ENCODE results near the gene HIPK4. TPM values are rescaled to one million over a fixed set of nuclear protein-coding genes. Genes with fewer than 3 reads are reported as not detected.
A peak's percentile ranks its signal among the peaks of the same experiment; 100 is the strongest.

HIPK4 gene
- total and polyA plus RNA-seq, 2 of the 4 experiments (the other 2 are of a cell fraction): 0.12 to 0.18 TPM

DNA sequence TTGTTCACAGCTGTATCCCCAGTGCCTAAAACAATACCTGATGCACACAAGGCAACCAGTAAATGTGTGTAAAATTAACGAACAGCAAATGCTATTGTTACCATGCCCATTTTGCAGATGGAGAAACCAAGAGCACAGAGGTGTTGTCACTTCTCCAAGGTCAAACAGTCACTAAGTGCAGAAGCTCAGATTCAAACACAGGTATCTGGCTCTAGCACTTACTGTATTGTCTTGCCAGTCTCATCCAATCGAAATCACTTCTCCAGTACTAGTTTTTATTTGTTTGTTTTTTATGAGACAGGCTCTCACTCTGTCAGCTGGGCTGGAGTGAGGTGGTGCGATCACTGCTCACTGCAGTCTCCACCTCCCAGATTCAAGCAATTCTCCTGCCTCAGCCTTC, 27.8 kb downstream of the HIPK4 start:
- TF ChIP-seq, protein P1, sequence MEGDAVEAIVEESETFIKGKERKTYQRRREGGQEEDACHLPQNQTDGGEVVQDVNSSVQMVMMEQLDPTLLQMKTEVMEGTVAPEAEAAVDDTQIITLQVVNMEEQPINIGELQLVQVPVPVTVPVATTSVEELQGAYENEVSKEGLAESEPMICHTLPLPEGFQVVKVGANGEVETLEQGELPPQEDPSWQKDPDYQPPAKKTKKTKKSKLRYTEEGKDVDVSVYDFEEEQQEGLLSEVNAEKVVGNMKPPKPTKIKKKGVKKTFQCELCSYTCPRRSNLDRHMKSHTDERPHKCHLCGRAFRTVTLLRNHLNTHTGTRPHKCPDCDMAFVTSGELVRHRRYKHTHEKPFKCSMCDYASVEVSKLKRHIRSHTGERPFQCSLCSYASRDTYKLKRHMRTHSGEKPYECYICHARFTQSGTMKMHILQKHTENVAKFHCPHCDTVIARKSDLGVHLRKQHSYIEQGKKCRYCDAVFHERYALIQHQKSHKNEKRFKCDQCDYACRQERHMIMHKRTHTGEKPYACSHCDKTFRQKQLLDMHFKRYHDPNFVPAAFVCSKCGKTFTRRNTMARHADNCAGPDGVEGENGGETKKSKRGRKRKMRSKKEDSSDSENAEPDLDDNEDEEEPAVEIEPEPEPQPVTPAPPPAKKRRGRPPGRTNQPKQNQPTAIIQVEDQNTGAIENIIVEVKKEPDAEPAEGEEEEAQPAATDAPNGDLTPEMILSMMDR (conservative IDR thresholded peaks at IDR 0.05; ENCODE audit: low read depth, low read length): no peak
- no peak for TF ChIP-seq CEBPB (IDR thresholded peaks at IDR 0.05; ENCODE audit: low read depth, low read length)
- TF ChIP-seq SMC3 (IDR thresholded peaks at IDR 0.05; ENCODE audit: low read depth, low read length): no peak
- TF ChIP-seq RFX5 (IDR thresholded peaks at IDR 0.05; ENCODE audit: low read depth, low read length): no peak
- TF ChIP-seq FOS (IDR thresholded peaks at IDR 0.05; ENCODE audit: low read depth, low read length): no peak
- TF ChIP-seq RAD21 (IDR thresholded peaks at IDR 0.05; ENCODE audit: low read length): no peak
- no peak for TF ChIP-seq NFE2L2 (IDR thresholded peaks at IDR 0.05; ENCODE audit: low read depth, low read length)
- TF ChIP-seq, protein P2, sequence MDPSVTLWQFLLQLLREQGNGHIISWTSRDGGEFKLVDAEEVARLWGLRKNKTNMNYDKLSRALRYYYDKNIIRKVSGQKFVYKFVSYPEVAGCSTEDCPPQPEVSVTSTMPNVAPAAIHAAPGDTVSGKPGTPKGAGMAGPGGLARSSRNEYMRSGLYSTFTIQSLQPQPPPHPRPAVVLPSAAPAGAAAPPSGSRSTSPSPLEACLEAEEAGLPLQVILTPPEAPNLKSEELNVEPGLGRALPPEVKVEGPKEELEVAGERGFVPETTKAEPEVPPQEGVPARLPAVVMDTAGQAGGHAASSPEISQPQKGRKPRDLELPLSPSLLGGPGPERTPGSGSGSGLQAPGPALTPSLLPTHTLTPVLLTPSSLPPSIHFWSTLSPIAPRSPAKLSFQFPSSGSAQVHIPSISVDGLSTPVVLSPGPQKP (IDR thresholded peaks at IDR 0.05; ENCODE audit: borderline replicate concordance, low read depth, low read length): no peak
- no peak for TF ChIP-seq POLR2A (IDR thresholded peaks at IDR 0.05; ENCODE audit: low read depth, low read length)
- no peak for TF ChIP-seq BHLHE40 (IDR thresholded peaks at IDR 0.05; ENCODE audit: low read depth, low read length)
- no peak for TF ChIP-seq MXI1 (IDR thresholded peaks at IDR 0.05; ENCODE audit: borderline replicate concordance, low read depth, low read length)
- no peak for TF ChIP-seq MAZ (IDR thresholded peaks at IDR 0.05; ENCODE audit: borderline replicate concordance, low read depth, low read length)
- TF ChIP-seq CHD1 (IDR thresholded peaks at IDR 0.05; ENCODE audit: low read depth, low read length): no peak
- TF ChIP-seq, protein P3, sequence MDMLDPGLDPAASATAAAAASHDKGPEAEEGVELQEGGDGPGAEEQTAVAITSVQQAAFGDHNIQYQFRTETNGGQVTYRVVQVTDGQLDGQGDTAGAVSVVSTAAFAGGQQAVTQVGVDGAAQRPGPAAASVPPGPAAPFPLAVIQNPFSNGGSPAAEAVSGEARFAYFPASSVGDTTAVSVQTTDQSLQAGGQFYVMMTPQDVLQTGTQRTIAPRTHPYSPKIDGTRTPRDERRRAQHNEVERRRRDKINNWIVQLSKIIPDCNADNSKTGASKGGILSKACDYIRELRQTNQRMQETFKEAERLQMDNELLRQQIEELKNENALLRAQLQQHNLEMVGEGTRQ (IDR thresholded peaks at IDR 0.05; ENCODE audit: low read depth, low read length): no peak
- no peak for TF ChIP-seq RCOR1 (IDR thresholded peaks at IDR 0.05; ENCODE audit: insufficient replicate concordance, low read length)
- no peak for TF ChIP-seq MAFK (IDR thresholded peaks at IDR 0.05; ENCODE audit: low read depth, low read length)
- no CpG with 5 or more reads among the region's 3 CpGs for WGBS, 2 experiments (ENCODE audit: extremely low coverage in 2 of 2, insufficient read length in 1 of 2)
- ATAC-seq (ENCODE audit: low read depth) (no peak), DNase-seq (no peak)
- no peak overlapping the region for H3K4me3 ChIP-seq (ENCODE audit: insufficient read depth, low read depth, low read length)
- no peak overlapping the region for H4K5ac ChIP-seq (ENCODE audit: low read depth, low read length)
- no peak overlapping the region for H2BK15ac ChIP-seq (ENCODE audit: low read depth, low read length)
- no peak overlapping the region for H3K4me2 ChIP-seq (ENCODE audit: low read depth, low read length)
- H4K8ac ChIP-seq (ENCODE audit: low read depth in 2 of 2, low read length in 2 of 2): no peak overlapping the region
- H3K9me1 ChIP-seq (ENCODE audit: insufficient read depth, low read length): peaks cover 16% of the 10 kb centered on the region
- no peak overlapping the region for H3K23ac ChIP-seq (ENCODE audit: low read depth, low read length)
- BruUV-seq (replicated peaks): TSS peak; percentile 5
- no peak overlapping the region for H3K18ac ChIP-seq (ENCODE audit: low read depth, low read length)
- no peaks in the 10 kb centered on the region for H3K27me3 ChIP-seq (ENCODE audit: control insufficient read depth, insufficient read depth, low read length)
- no peak overlapping the region for H3K56ac ChIP-seq (ENCODE audit: extremely low read depth, insufficient read depth, low read length)
- H3K14ac ChIP-seq (replicated peaks; ENCODE audit: low read depth, low read length): no peak overlapping the region
- H3K4ac ChIP-seq (ENCODE audit: low read depth, low read length): no peak overlapping the region
- H2BK5ac ChIP-seq (ENCODE audit: low read depth, low read length, poor library complexity, severe bottlenecking): no peak overlapping the region
- H3K27ac ChIP-seq (ENCODE audit: insufficient read depth, low read length): no peak overlapping the region
- H2AK9ac ChIP-seq (replicated peaks; ENCODE audit: low read depth, low read length, poor library complexity): no peak overlapping the region
- no peak overlapping the region for H2AK5ac ChIP-seq (ENCODE audit: low read depth, low read length)
- 0 out of 2 replicates have a peak, but pooled peaks cover 3% of the 10 kb centered on the region for H4K20me1 ChIP-seq (ENCODE audit: insufficient read depth, low read length)
- H2BK20ac ChIP-seq (ENCODE audit: low read depth, low read length): no peak overlapping the region
- POLR2A ChIA-PET (ENCODE audit: unreplicated experiment): no interaction called here
- in situ Hi-C loops (cut with MboI; ENCODE audit: low sequenced_read_pairs) (no loop called here), dilution Hi-C loops (cut with HindIII; ENCODE audit: low sequenced_read_pairs, unreplicated experiment) (no loop called here), intact Hi-C loops (cut with micrococcal nuclease) (no loop called here)
- H3K36me3 ChIP-seq (ENCODE audit: control insufficient read depth, insufficient read depth, low read length): peaks cover 11% of the 10 kb centered on the region
- peaks cover 5 to 42% of the 10 kb centered on the region in 2 experiments for H3K79me1 ChIP-seq (ENCODE audit: low read depth in 1 of 2, low read length in 2 of 2)
- CTCF ChIA-PET: no interaction called here
- H3K9ac ChIP-seq (ENCODE audit: low read depth, low read length): no peak overlapping the region
- no peak overlapping the region for H2BK120ac ChIP-seq (ENCODE audit: low read depth, low read length)
- no peak overlapping the region for H4K91ac ChIP-seq (ENCODE audit: insufficient read depth, low read depth, low read length)
- no peak overlapping the region for H2AFZ ChIP-seq (replicated peaks; ENCODE audit: low read length, poor library complexity)
- no peaks in the 10 kb centered on the region for H3K9me3 ChIP-seq (ENCODE audit: control insufficient read depth, insufficient read depth, low read length)
- H3K4me1 ChIP-seq (ENCODE audit: control insufficient read depth, insufficient read depth, low read length): peaks cover 15% of the 10 kb centered on the region

Measured in IMR-90 (cell line).